H9 (cell line): ENCODE results near the gene RNF224. TPM values are rescaled to one million over a fixed set of nuclear protein-coding genes. Genes with fewer than 3 reads are reported as not detected.

ENCODE experiments used
- DNase-seq: peaks from one replicate; pipeline ENCODE4 v3.0.0-alpha.2; 2017
- H2AFZ ChIP-seq: one replicate; pipeline ENCODE4 v1.6.1; 2013; ENCODE audit warnings: mild to moderate bottlenecking, low read length, control low read depth, moderate library complexity
- H2AK5ac ChIP-seq: 2 replicates; pipeline ENCODE4 v1.6.1; 2013; ENCODE audit warnings: low read length, control low read depth, mixed read lengths; ENCODE audit not compliant: insufficient read length
- H2BK120ac ChIP-seq: one replicate; pipeline ENCODE4 v1.6.1; 2013; ENCODE audit warnings: low read depth, mild to moderate bottlenecking, low read length, control low read depth, inconsistent platforms; ENCODE audit not compliant: poor library complexity, severe bottlenecking
- H2BK12ac ChIP-seq: 2 replicates; pipeline ENCODE4 v1.6.1; 2013; ENCODE audit warnings: low read length, control low read depth, mixed read lengths, low read depth; ENCODE audit not compliant: insufficient read length
- H2BK15ac ChIP-seq: 2 replicates; pipeline ENCODE4 v1.6.1; 2013; ENCODE audit warnings: low read depth, low read length, control low read depth
- H2BK20ac ChIP-seq: one replicate; pipeline ENCODE4 v1.6.1; 2013; ENCODE audit warnings: low read depth, mild to moderate bottlenecking, low read length, control low read depth, inconsistent platforms; ENCODE audit not compliant: poor library complexity, severe bottlenecking
- H2BK5ac ChIP-seq: 2 replicates; pipeline ENCODE4 v1.6.1; 2013; ENCODE audit warnings: low read length, control low read depth, mixed read lengths; ENCODE audit not compliant: insufficient read length
- H3K14ac ChIP-seq: 2 replicates; pipeline ENCODE4 v1.6.1; 2013; ENCODE audit warnings: low read length, control low read depth; ENCODE audit not compliant: insufficient read depth
- H3K18ac ChIP-seq: 2 replicates; pipeline ENCODE4 v1.6.1; 2013; ENCODE audit warnings: low read depth, mild to moderate bottlenecking, mixed read lengths, low read length, control low read depth; ENCODE audit not compliant: insufficient read length
- H3K23ac ChIP-seq: 2 replicates; pipeline ENCODE4 v1.6.1; 2013; ENCODE audit warnings: low read length, control low read depth, mixed read lengths, low read depth; ENCODE audit not compliant: insufficient read length
- H3K23me2 ChIP-seq: 2 replicates; pipeline ENCODE4 v1.6.1; 2013; ENCODE audit warnings: low read depth, mild to moderate bottlenecking, mixed read lengths, low read length, control low read depth; ENCODE audit not compliant: insufficient read length, poor library complexity, severe bottlenecking
- H3K27ac ChIP-seq: 2 replicates; pipeline ENCODE4 v1.5.1; 2013; ENCODE audit warnings: low read length, control low read depth, mixed read lengths, low read depth; ENCODE audit not compliant: insufficient read length
- H3K27me3 ChIP-seq: 2 replicates; pipeline ENCODE4 v1.6.1; 2013; ENCODE audit warnings: low read length, control low read depth, inconsistent platforms; ENCODE audit not compliant: insufficient read depth
- H3K4ac ChIP-seq: 2 replicates; pipeline ENCODE4 v1.6.1; 2013; ENCODE audit warnings: low read depth, mild to moderate bottlenecking, control low read depth, inconsistent platforms, low read length, moderate library complexity
- H3K4me1 ChIP-seq: 2 replicates; pipeline ENCODE4 v1.6.1; 2013; ENCODE audit warnings: low read length, control low read depth, inconsistent platforms; ENCODE audit not compliant: insufficient read depth
- H3K4me2 ChIP-seq: 2 replicates; pipeline ENCODE4 v1.6.1; 2013; ENCODE audit warnings: low read length, control low read depth, mixed read lengths; ENCODE audit not compliant: insufficient read length, insufficient read depth
- H3K56ac ChIP-seq: 2 replicates; pipeline ENCODE4 v1.6.1; 2013; ENCODE audit warnings: low read depth, mild to moderate bottlenecking, mixed read lengths, low read length, control low read depth; ENCODE audit not compliant: insufficient read length
- H3K79me1 ChIP-seq: 2 replicates; pipeline ENCODE4 v1.6.1; 2013; ENCODE audit warnings: low read depth, mild to moderate bottlenecking, moderate library complexity, low read length, control low read depth, inconsistent platforms; ENCODE audit not compliant: insufficient read depth, poor library complexity, severe bottlenecking
- H3K79me2 ChIP-seq: 2 replicates; pipeline ENCODE4 v1.6.1; 2013; ENCODE audit warnings: low read length, control low read depth, inconsistent platforms; ENCODE audit not compliant: insufficient read depth
- H3K9ac ChIP-seq: 2 replicates; pipeline ENCODE4 v1.6.1; 2013; ENCODE audit warnings: low read length, control low read depth, mixed read lengths; ENCODE audit not compliant: insufficient read length; ENCODE audit errors: extremely low read depth
- H3K9me3 ChIP-seq: one replicate; pipeline ENCODE4 v1.6.1; 2013; ENCODE audit warnings: low read depth, low read length, inconsistent platforms; ENCODE audit not compliant: control insufficient read depth
- H3T11ph ChIP-seq: one replicate; pipeline ENCODE4 v1.6.1; 2013; ENCODE audit warnings: mild to moderate bottlenecking, low read length, control low read depth, inconsistent platforms
- H4K20me1 ChIP-seq: one replicate; pipeline ENCODE4 v1.6.1; 2013; ENCODE audit not compliant: control insufficient read depth, insufficient read length, insufficient read depth
- H4K5ac ChIP-seq: 2 replicates; pipeline ENCODE4 v1.6.1; 2013; ENCODE audit warnings: low read depth, mild to moderate bottlenecking, mixed read lengths, low read length, control low read depth; ENCODE audit not compliant: insufficient read length
- H4K8ac ChIP-seq: replicated peaks from 2 replicates; pipeline ENCODE4 v1.6.1; 2013; ENCODE audit warnings: low read length, control low read depth, mixed read lengths, low read depth; ENCODE audit not compliant: insufficient read length
- H4K91ac ChIP-seq: 2 replicates; pipeline ENCODE4 v1.6.1; 2013; ENCODE audit warnings: low read depth, mild to moderate bottlenecking, moderate library complexity, mixed read lengths, low read length, control low read depth; ENCODE audit not compliant: insufficient read length
- H3K27ac Mint-ChIP-seq, 3 experiments: 2 replicates in 2 of 3; 3 replicates in 1 of 3; pipeline ENCODE4 v1.8.0; 2020 to 2021; ENCODE audit warnings: mixed read lengths in 3 of 3, mild to moderate bottlenecking in 1 of 3, moderate library complexity in 1 of 3
- H3K27me3 Mint-ChIP-seq: 2 replicates; pipeline ENCODE4 v1.8.0; 2021; ENCODE audit warnings: low read depth, mild to moderate bottlenecking, moderate library complexity, mixed read lengths
- H3K36me3 Mint-ChIP-seq, 3 experiments: 2 replicates in 2 of 3; 3 replicates in 1 of 3; pipeline ENCODE4 v1.8.0; 2020 to 2021; ENCODE audit warnings: low read depth in 3 of 3, mixed read lengths in 3 of 3; ENCODE audit not compliant: insufficient read depth in 1 of 3
- H3K4me1 Mint-ChIP-seq, 2 experiments: 2 replicates each; pipeline ENCODE4 v1.8.0; 2020; ENCODE audit warnings: mixed read lengths in 2 of 2
- H3K4me3 Mint-ChIP-seq, 2 experiments: 2 replicates in 1 of 2; 3 replicates in 1 of 2; pipeline ENCODE4 v1.8.0; 2020 to 2021; ENCODE audit warnings: mild to moderate bottlenecking in 2 of 2, mixed read lengths in 2 of 2, moderate library complexity in 1 of 2
- H3K9me3 Mint-ChIP-seq, 2 experiments: 2 replicates in 1 of 2; 3 replicates in 1 of 2; pipeline ENCODE4 v1.8.0; 2020; ENCODE audit warnings: mild to moderate bottlenecking in 2 of 2, mixed read lengths in 2 of 2, moderate library complexity in 1 of 2
- WGBS: extraction: QIAGEN DNeasy Blood & Tissue Kit; methylation state at CpG from one replicate; pipeline ENCODE4 v1.1.7; 2013; ENCODE audit warnings: missing lambda C conversion rate, low lambda C conversion rate, mixed read lengths; ENCODE audit not compliant: insufficient read length; ENCODE audit errors: extremely low coverage; 5-methylcytosine and 5-hydroxymethylcytosine counted together
- total RNA-seq: library from RNA; stranded (reverse); gene quantifications from 2 replicates; pipeline ENCODE4 v1.2.1, GENCODE V29; 2021
- TF ChIP-seq, protein P1 (sequence below): fragments of 200-600 bp; sonication (generic); conservative IDR thresholded peaks from 3 replicates; pipeline ENCODE4 v1.8.0; 2021; ENCODE audit warnings: antibody characterized with exemption, mild to moderate bottlenecking

The RNF224 gene
- total RNA-seq, 1 experiment from 2014 or later = 0.15 TPM

DNA sequence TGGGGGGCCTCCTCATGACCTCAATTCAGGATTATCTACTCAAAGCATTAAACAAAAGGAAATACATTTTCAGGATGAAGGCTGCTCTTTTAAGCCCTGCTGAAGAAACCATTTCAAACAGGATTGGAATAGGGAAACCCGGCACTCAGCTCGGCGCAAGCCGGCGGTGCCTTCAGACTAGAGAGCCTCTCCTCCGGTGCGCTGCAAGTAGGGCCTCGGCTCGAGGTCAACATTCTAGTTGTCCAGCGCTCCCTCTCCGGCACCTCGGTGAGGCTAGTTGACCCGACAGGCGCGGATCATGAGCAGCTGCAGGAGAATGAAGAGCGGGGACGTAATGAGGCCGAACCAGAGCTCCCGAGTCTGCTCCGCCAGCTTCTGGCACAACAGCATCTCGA lies 22.6 kb upstream of the RNF224 start:
- Histone ChIP-seq H4K20me1 (no peaks in the 10 kb centered on the region), H3K4me1 (no peaks in the 10 kb centered on the region; the same call in 1 of the 2 replicates), H2BK20ac (no peak overlapping the region), H3K18ac (no peak overlapping the region), H3K23me2 (peaks cover 8% of the 10 kb centered on the region), H3K9me3 (no peaks in the 10 kb centered on the region), H2BK12ac (no peak overlapping the region), H3K4ac (no peak overlapping the region), H2BK15ac (no peak overlapping the region), H4K5ac (no peak overlapping the region), H3K27ac (no peak overlapping the region), H2AK5ac (no peak overlapping the region), H2BK5ac (no peak overlapping the region), H3K23ac (no peak overlapping the region), H3K14ac (no peak overlapping the region), H3K27me3 (no peaks in the 10 kb centered on the region), H4K91ac (no peak overlapping the region), H2BK120ac (no peak overlapping the region), H3K4me2 (peak overlapping the region; percentile 68), H3K79me1 (peaks cover 19% of the 10 kb centered on the region), H3K56ac (no peak overlapping the region), H2AFZ (no peak overlapping the region), H3K79me2 (peaks cover 13% of the 10 kb centered on the region; the same call in 1 of the 2 replicates), H3T11ph (no peak overlapping the region), H3K9ac (peak overlapping the region; percentile 70), H4K8ac (no peak overlapping the region)
- H3K4me3 Mint-ChIP-seq = peak overlapping the region; percentile 93 to 99
- TF ChIP-seq, protein P1, sequence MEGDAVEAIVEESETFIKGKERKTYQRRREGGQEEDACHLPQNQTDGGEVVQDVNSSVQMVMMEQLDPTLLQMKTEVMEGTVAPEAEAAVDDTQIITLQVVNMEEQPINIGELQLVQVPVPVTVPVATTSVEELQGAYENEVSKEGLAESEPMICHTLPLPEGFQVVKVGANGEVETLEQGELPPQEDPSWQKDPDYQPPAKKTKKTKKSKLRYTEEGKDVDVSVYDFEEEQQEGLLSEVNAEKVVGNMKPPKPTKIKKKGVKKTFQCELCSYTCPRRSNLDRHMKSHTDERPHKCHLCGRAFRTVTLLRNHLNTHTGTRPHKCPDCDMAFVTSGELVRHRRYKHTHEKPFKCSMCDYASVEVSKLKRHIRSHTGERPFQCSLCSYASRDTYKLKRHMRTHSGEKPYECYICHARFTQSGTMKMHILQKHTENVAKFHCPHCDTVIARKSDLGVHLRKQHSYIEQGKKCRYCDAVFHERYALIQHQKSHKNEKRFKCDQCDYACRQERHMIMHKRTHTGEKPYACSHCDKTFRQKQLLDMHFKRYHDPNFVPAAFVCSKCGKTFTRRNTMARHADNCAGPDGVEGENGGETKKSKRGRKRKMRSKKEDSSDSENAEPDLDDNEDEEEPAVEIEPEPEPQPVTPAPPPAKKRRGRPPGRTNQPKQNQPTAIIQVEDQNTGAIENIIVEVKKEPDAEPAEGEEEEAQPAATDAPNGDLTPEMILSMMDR = no peak
- no peaks in the 10 kb centered on the region for H3K9me3 Mint-ChIP-seq
- peak overlapping the region; percentile 81 to 97 (median 90); a peak in 5 of 7 replicates for H3K27ac Mint-ChIP-seq
- DNase-seq = no peak
- no peaks in the 10 kb centered on the region for H3K27me3 Mint-ChIP-seq
- peaks cover 6 to 32% (median 24%) of the 10 kb centered on the region in 3 experiments for H3K36me3 Mint-ChIP-seq
- WGBS = no CpG with 5 or more reads among the region's 21 CpGs
- H3K4me1 Mint-ChIP-seq = peaks cover 25 to 33% of the 10 kb centered on the region in 2 experiments
